GM18508 (cell line): ENCODE data around the gene TREH.

ENCODE experiments used
- ATAC-seq: cut with Tn5 transposase; IDR thresholded peaks from one replicate; pipeline ENCODE4 v1.9.1; 2021; ENCODE audit warnings: moderate number of reproducible peaks; ENCODE audit not compliant: insufficient read depth, unreplicated experiment

The TREH gene

GRCh38 chr11:118670063-118670462, 9.4 kb downstream of the TREH start:
- ATAC-seq: no peak

DNA sequence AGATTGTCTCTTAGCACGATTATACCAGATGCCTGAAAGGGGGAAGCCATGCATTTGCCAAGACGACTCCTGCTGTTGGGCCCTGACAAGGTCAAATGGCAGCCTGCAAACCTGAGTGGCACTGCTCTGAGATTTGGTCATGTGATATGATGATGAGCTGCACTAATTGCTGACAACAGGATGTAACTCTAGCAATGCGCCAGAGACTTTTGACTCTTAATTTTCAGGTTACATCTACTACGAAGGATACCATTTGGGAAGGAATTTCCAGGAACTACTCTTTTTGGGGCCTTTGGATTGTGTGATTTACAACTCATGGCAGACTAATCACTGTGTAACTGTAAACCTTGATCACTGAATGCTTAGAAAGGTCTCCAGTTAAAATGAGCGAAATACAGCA, 13.1 kb downstream of the TREH start:
- no peak for ATAC-seq

GRCh38 chr11:118663902-118664301, 15.5 kb downstream of the TREH start:
- no peak for ATAC-seq

DNA sequence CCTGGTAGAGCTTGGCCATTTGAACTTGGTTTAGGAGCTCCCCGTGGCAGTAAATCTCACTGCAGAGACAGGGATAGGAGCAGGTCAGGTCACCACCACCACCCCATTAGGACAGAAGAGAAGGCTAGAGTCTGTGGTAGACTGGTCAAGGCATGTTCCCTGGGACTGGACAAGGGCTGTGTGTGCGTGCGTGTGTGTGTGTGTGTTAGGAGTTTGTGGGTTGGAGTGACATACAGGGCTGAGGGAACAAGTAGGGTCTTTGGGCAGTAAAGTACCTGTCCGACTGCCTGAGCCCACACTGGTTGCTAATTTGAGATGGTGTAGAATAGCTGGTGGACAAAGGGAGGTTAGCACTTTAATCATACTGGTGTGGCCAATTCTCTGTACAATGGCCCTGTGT, 16.1 kb downstream of the TREH start:
- no peak for ATAC-seq

- no peak for ATAC-seq
Measured at GRCh38 chr11:118662401-118663271, 16.8 kb downstream of the TREH start.

- no peak for ATAC-seq
Measured at GRCh38 chr11:118661425-118662301, 17.8 kb downstream of the TREH start.

DNA sequence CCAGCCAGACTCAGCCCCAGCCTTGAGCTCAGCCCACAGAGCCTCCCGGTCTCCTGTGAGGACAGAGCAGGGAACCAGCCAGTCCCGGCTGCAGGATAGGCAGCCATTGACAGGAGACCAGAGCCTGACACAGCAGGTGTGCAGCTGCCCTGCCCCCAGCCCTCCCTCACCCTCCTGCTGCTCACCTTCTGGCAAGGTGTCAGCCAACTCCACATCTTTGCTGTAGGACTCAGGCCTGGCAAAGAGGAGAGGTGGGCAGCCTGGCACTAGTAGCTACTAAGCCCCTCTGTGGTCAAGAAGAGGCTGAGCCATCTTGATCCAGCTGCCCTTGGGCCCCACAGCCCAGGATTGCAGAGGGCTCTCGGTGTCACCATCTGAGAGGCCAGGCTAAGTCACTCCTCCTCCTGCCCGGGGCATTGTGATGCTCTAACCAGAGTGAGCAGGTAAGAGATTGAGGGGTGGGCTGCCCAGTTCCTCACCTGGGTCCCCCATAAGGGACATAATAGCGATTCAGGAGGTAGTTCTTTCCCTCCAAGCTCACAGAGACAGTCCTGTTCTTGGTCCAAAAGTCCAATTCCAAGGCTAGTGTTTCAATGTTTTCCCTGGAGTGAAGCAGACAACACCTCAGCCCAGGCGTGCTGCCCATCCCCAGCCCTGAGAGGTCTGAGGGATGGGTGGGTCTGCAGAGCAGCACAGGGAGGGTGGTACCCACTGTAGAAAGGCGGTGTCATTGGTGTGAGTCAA, 18.6 kb downstream of the TREH start:
- no peak for ATAC-seq

DNA sequence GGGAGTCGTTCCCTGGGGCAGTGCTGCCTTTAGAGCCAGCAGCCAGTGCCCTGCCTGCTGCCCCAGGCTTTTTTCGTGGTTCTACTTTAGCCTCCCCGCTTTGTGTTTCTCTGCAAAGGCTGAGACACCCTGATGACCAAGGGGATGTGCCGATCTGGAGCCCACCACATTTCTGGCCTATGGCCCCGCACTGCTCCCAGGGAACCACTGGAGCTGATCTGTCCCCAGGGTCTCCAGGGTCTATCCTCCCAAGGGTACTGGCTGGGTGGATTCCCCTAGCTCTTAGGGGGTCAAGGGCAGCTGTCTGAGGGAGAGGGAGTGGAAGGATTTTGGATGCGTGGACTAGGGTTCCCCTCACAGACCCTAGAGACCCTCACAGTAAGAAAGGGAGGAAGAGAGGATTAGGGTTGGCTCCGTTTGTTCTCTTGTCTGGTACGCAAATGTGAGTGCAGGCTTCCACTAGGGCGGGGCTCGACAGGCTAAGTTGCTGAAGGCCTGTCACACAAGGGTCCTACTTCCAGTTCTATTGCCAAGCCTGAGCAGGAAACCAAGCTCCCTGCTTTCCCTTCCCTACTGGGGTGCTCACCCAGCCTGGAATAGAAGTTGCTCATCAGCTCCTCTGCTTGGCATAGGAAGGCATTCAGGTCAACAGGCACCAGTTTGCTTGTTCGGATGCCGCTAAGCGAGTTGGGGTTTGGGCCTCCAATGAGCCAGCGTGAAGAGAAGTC, 19.3 kb downstream of the TREH start:
- ATAC-seq: no peak

DNA sequence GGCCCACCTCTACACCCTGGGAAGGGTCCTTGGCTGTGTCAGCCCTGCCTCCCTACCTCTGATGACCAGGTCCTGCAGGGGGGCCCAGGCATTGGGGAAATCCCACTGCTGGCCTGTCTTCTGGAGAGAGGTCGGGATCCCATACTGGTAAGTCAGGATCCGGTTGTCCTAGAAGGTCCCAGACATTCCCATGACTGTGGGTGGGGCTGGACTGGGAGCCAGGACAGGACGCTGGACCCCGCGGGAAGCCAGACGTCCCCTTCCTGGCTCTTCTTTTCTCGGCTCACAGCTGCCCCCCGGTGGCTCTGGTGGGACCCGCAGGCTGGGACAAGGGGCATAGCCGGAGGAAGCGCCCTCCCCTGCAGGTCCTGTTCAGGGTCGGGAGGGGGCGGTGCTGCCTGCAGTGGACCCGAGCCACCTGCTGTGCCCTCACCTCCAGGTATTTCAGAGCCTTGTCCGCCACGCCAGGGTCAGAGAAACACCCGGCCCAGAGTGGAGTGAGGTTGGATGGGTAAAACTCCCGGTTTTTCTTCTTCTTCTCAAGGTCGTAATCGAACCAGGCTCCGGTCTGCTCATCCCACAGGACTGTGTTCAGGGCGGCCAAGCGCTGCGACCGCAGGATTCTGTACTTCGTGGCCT, 20.0 kb downstream of the TREH start:
- ATAC-seq: no peak

GRCh38 chr11:118658429-118659313, 20.8 kb downstream of the TREH start:
- no peak for ATAC-seq

GRCh38 chr11:118657709-118658428, 21.6 kb downstream of the TREH start:
- no peak for ATAC-seq

GRCh38 chr11:118657238-118657637, 22.2 kb downstream of the TREH start:
- ATAC-seq: no peak

DNA sequence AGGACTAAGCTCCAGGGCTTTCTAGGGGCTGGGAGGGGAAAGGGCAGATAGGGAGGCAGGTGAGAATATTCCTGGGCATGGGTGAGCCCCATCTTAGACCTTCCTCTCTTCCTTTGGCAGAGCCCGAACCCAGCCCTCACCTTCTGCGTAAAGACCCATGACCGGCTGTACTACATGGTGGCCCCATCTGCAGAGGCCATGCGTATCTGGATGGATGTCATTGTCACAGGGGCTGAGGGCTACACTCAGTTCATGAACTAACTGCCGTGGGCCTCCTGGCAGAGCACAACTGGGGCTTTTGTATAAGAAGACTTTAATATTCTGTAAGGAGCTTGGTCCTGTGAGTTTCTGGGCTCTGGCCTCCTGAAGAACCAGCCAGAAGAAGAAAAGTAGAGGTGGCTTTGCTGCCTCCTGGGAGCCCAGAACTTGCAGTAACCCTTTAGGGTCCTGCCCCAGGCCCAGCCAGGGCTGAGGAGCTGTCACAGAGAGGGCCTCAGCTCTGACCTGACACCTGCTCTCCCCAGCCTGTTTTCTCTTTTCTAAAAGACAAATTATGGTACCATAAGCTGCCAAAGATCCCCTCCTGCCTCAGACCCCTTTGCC, 22.8 kb downstream of the TREH start:
- no peak for ATAC-seq

GRCh38 chr11:118655486-118656190, 23.8 kb downstream of the TREH start:
- ATAC-seq: no peak

GRCh38 chr11:118653684-118654390, 25.6 kb downstream of the TREH start:
- ATAC-seq: no peak

- ATAC-seq: no peak
Measured at GRCh38 chr11:118652681-118653181, 26.7 kb downstream of the TREH start.
